GM21717 (cell line): ENCODE results near the gene DEDD.
"Not testable (repeated sequence)": the region's sequence is repeated elsewhere in the genome, so short reads cannot be mapped to it uniquely, and the experiment has no call there.

Source experiments
- ATAC-seq: cut with Tn5 transposase; IDR thresholded peaks from one replicate; pipeline ENCODE4 v1.9.1; 2021; ENCODE audit warnings: mild to moderate bottlenecking, moderate library complexity; ENCODE audit not compliant: unreplicated experiment

Gene DEDD

DNA sequence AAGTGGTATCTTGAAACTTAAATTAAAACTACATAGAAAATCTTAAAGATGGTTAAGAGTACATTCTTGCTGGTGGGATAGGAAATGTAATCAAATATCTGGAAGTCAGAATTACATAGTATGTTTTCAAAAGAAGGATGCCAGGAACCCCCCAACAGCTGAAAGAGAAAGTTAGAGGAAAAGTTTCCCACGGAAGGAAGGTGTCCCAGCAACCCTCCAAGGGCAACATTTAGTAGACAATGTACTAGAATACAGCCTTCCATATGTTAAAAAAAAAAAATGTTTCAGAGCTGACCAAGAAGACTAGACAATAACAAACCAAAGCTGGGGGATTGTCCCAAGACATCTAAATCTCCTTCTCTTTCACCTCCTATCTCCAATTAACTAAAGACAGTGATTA lies 2.2 kb downstream of the DEDD start:
- no peak for ATAC-seq

DNA sequence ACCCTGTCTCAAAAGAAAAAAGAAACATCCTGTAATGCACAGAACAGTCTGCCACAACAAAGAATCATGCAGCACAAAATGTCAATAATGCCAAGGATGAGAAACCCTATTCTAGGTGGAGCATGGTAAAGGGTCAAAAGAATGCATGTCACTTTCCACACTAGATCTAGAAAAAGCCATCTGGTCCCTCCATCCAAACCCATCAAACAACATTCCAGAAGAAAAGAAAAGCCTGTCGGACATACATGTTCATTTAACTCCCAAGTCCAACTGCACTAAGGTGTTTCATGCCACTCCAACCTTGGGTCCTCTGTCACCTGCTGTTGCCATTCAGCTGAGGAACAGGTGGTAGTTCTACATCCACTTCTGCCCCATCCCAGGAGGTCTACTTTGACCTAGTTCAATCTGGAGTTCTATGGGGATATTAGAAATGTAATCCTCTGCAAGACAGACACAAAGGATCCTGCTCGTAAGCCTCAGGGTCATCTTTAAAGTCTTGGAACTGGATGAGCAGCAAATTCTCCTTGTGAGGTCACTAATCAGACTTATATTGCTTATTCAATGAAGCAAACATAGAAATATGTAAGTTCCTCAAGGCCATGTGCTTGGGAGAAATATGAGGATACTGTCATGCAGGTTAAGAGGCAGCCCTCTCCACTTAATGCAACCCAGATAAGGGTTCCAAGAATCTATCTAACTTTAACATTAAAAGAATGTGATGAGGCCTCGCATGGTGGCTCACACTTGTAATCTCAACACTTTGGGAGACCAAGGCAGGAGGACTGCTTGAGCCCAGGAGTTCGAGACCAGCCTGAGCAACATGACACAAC lies 3.7 kb downstream of the DEDD start:
- no peak for ATAC-seq

DNA sequence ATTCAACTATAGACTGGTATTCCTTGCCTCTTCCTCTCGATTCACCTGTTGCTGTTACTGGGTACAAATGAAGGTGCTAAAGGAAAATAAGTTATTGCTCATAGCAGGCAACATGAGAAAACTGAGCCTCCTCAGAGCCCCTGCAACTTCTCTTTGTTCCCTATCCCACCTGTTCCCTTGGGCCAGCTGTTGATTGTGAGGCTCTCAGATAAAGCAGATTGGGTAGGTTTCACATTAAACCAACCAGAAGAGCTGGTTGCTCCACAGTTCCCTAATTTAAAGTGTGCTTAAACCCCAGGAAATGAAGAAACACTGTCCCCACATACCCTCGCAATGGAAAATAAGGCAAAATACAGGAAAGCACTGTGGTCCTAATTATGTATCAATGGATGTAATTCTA lies 4.8 kb downstream of the DEDD start:
- no peak for ATAC-seq

- ATAC-seq: no peak
Observed at GRCh38 chr1:161122967-161123366, 9.5 kb downstream of the DEDD start.

- ATAC-seq: no peak
Observed at GRCh38 chr1:161121834-161122233, 10.6 kb downstream of the DEDD start.

GRCh38 chr1:161121042-161121650 lies 11.3 kb downstream of the DEDD start:
- no peak for ATAC-seq

- no peak for ATAC-seq
Observed at GRCh38 chr1:161119092-161119903, 13.2 kb downstream of the DEDD start.

DNA sequence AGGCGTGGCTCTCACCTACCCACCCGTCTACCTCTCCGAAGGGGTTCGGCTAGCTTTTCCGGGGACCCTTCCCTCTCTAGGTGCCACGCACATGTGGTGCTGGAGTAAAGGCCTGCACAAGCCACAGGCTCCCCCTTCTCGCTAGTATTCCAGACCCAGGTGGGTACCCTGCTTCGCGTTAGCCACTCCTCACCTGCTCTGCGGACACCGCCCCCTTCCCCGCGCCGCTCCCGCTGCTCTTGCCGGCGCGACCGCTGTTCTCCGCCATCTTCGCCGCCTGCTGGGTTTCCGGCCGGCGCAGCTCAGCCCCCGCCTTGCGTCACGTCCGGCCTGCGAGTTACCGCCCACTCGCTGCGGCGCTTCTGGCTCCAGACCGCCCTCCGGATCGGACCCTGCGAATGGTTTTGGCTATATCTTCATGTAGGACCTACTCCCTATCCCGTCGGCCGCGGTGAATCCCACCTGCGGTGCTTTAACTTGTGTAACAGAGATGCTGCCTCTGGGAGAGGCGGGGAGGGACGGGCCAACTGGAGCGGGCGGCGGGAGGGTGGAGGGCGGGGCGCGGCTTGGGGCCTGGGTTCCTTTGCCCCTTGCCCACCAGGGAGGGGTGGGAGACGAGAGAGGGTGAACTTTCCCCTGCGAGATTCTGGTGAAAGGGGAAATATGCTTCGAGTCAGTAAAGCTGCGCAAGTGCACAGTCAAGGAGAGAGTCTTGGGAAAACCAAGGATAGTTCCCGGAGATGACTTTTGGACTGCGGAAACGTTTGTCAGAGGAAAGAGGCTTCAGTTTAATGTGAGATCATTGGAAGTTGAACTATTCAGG lies 14.5 kb downstream of the DEDD start, which contains the start of the genes NIT1 and PFDN2:
TSS of gene NIT1 (plus strand) at position 347 of the 823 bp plus-strand sequence. CDS start at position 419, 72 bp downstream.
TSS of gene PFDN2 (minus strand) at position 279 of the 823 bp plus-strand sequence. CDS start at position 268, 11 bp downstream.
- peak; percentile 79 for ATAC-seq

GRCh38 chr1:161115961-161116360 lies 16.5 kb downstream of the DEDD start:
- ATAC-seq: not testable (repeated sequence)

DNA sequence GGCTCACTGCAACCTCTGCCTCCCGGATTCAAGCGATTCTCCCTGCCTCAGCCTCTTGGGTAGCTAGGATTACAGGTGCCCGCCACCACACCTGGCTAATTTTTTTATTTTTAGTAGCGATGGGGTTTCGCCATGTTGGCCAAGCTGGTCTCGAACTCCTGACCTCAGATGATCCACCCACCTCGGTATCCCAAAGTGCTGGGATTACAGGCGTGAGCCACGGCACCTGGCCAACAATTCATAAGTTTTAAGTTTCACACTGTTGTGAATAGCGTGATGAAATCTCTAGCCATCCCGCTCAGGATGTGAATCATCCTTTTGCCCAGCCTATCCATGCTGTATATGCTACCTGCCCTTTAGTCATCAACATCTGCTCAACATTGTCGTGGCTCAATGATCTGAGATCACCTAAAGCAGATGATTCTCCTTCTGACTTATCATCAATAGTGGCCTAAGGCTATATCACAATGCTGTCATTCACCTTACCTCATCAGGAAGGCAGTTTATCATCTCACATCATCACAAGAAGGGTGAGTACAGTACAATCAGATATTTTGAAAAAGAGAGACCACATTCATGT lies 17.2 kb downstream of the DEDD start:
- no peak for ATAC-seq

DNA sequence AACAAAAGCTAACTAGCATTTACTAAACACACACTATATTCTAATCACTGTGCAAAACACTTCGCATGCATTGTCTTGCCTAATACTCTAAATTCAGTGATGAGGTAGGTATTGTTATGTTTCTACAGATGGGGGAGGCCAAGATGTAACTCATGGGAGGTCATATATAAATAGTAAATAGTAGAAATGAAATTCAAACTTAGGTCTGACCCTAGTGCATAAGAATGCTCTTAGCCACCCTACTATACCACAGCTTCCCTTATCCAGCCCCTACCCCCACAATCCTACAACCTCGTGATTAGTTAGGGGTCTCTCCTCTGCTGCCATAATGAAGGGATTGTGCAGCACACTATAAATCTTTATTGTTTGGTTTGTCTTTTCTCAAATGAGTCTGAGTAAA lies 17.9 kb downstream of the DEDD start:
- ATAC-seq: no peak

DNA sequence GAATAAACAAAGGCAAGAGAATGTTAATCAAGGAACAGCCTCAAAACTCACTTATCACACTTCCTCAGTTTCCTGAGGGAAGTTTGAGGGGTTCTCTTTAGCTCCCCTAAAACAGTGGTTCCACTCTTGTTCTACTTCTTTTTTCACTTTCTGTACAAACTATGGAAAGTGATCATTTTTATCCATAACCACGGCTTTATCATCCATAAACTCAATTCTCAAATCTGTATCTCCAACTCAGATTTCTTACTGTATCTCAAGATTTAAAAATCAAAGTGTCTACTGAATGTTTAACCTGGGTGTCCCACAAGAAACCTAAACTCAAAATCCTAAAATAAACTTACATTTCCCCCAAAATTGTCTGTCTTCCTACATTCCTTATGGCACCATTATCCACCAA lies 18.6 kb downstream of the DEDD start:
- ATAC-seq: no peak

DNA sequence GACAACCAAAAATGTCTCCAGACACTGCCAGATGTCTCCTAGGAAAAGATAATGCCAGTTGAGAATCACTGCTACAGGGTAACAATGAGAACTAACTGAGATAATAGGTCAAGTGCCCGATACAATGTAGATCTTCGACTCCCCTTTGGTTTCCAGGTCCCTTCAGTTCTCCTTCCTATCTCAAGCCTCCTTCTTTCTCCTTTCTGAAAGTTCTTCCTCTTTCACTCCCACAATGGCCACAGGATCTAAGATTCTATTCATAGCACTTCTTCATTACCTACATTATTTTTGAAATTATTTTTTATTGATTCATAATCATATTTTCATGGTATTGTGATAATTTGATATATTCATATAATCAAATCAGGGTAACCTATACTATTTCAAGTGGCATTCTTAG lies 20.9 kb downstream of the DEDD start:
- no peak for ATAC-seq

DNA sequence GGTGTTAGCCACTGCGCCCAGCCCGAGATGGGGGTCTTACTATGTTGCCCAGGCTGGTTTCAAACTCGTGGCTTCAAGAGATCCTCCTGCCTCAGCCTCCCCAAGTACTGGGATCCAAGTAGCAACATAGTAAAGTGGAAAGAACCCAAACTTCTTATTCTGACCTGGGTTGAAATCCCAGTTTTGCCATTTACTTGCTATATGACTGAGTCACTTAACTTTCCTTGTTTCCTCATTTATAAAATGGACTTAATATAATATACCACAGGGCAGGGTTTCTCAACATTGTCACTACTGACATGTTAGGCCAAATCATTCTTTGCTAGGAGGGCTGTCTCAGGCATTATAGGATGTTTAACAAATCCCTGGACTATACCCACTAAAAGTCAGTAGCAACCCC lies 21.4 kb downstream of the DEDD start:
- no peak for ATAC-seq

GRCh38 chr1:161106431-161106830 lies 26.0 kb downstream of the DEDD start:
- ATAC-seq: no peak

DNA sequence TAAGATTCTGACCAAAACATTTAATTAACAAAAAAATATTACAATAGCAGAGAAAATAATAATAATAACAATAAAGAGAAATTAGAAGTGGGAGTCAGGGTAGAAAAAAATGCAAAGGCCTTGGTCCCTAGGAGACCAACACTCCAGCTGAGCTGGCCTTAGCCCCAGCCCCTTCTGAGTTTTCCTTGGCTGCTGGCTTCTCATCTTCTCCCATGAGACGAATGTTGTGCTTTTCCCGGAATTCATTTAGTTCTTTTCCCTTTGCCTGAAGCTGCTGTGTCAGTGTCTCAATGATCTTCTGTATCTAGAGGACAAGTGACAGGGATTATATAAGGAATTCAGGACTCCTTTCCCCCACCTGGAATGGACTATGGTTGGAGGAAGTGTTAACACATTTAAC lies 31.9 kb downstream of the DEDD start:
- no peak for ATAC-seq

GRCh38 chr1:161099090-161099802 lies 33.2 kb downstream of the DEDD start:
- no peak for ATAC-seq

DNA sequence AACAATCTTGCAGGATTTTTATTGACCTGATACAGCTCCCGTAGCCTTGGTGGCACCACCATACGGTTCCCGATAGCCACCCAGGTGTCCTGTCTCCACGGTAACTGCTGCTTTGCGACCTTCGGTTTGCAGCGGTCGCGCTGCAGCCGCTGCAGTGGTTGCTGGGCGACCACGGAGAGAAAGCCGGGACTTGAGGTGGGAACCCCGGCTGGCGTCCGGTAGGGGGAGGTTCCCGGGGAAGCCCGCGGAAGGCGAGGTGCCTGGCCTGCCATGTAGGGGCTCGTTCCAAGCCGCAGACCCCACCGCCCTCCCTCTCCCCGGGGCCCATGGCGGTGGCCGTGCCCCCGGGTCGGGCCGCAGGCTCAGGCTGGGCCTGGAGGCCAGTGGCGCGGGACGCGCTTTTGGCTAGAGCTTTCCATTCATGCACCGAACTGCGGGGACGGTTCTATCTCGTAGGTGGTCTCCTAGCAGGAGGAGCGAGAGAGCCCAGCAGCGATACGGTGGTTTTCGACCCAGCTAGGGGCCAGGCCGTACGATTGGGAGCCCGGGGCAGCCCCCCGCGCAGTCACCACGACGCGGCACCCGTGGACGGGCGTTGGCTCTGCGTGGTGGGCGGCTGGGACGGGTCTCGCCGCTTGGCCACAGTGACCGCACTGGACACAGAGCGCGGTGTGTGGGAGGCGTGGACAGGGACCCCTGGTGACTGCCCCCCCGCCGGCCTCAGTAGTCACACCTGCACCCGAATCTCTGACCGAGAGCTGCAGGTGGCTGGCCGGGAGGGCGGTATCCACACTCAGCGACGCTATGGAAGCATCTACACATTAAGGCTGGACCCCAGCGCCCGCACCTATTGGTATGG lies 34.0 kb downstream of the DEDD start, which contains the start of gene KLHDC9:
TSS of gene KLHDC9 (plus strand) at position 152 of the 859 bp plus-strand sequence. CDS start at position 327, 175 bp downstream.
- ATAC-seq: peak; percentile 51
